GM13977 (cell line): Measurements from ENCODE around the gene PTPRCAP.

Experiments used
- DNase-seq: peaks from one replicate; pipeline ENCODE4 v3.0.0; 2012; ENCODE audit warnings: low spot score
- CTCF ChIP-seq: IDR thresholded peaks from 2 replicates; pipeline ENCODE4 v1.5.1; 2012; ENCODE audit warnings: mild to moderate bottlenecking, control low read depth; ENCODE audit not compliant: insufficient read depth; ENCODE audit errors: extremely low read depth, missing control alignments
- in situ Hi-C: fragments of 300-500 bp; cut with MboI; formaldehyde crosslinking; loops from one replicate; pipeline ENCODE4 v1.12.0; 2022; ENCODE audit warnings: low sequenced_read_pairs, low pct_unique_long_range_greater_than_20kb, mixed read lengths, inconsistent platforms; ENCODE audit not compliant: unreplicated experiment

PTPRCAP gene

GRCh38 chr11:67435727-67436458 is 1.6 kb downstream of the PTPRCAP start:
- no peak for TF ChIP-seq CTCF
- in situ Hi-C loops: no loop called here
- DNase-seq: no peak

- in situ Hi-C loops: no loop called here
- no peak for TF ChIP-seq CTCF
- no peak for DNase-seq
These were observed 2.3 kb downstream of the PTPRCAP start for GRCh38 chr11:67435031-67435726.

- in situ Hi-C loops: no loop called here
- TF ChIP-seq CTCF: no peak
- no peak for DNase-seq
These were observed 3.0 kb downstream of the PTPRCAP start for GRCh38 chr11:67434395-67434881.

GRCh38 chr11:67433536-67434394 is 3.7 kb downstream of the PTPRCAP start:
- TF ChIP-seq CTCF: no peak
- DNase-seq: no peak
- in situ Hi-C loops: no loop called here

- no peak for DNase-seq
- no peak for TF ChIP-seq CTCF
- in situ Hi-C loops: no loop called here
These were observed 4.7 kb downstream of the PTPRCAP start for GRCh38 chr11:67432655-67433349.
